ENCODE data around the gene LSM7.

LSM7 gene

GRCh38 chr19:2320049-2320448, 8.3 kb downstream of the LSM7 start:
- DNase-seq: no peak

- DNase-seq: no peak
Observed at GRCh38 chr19:2319551-2319950, 8.8 kb downstream of the LSM7 start.

GRCh38 chr19:2318923-2319322, 9.5 kb downstream of the LSM7 start:
- DNase-seq: no peak

GRCh38 chr19:2317756-2318155, 10.6 kb downstream of the LSM7 start:
- DNase-seq: no peak

GRCh38 chr19:2317300-2317699, 11.1 kb downstream of the LSM7 start:
- DNase-seq: no peak

- DNase-seq: no peak
Observed at GRCh38 chr19:2315818-2316353, 12.5 kb downstream of the LSM7 start.

- no peak for DNase-seq
Observed at GRCh38 chr19:2315121-2315817, 13.1 kb downstream of the LSM7 start.

- DNase-seq: no peak
Observed at GRCh38 chr19:2312820-2313501, 15.4 kb downstream of the LSM7 start.

GRCh38 chr19:2311093-2311492, 17.3 kb downstream of the LSM7 start:
- DNase-seq: no peak

GRCh38 chr19:2309734-2310362, 18.5 kb downstream of the LSM7 start:
- DNase-seq: no peak

- DNase-seq: no peak
Observed at GRCh38 chr19:2308114-2308556, 20.3 kb downstream of the LSM7 start, which contains the start of gene LINGO3. Gene LINGO3, minus strand, starts transcription at chr19:2308154. Its CDS starts 16,378 bp downstream, at chr19:2291776.

GRCh38 chr19:2307518-2308012, 20.8 kb downstream of the LSM7 start:
- DNase-seq: no peak

GRCh38 chr19:2306971-2307370, 21.4 kb downstream of the LSM7 start:
- no peak for DNase-seq

GRCh38 chr19:2306281-2306806, 22.0 kb downstream of the LSM7 start:
- DNase-seq: no peak

GRCh38 chr19:2305452-2306280, 22.7 kb downstream of the LSM7 start:
- DNase-seq: no peak

- DNase-seq: no peak
Observed at GRCh38 chr19:2303211-2303798, 25.1 kb downstream of the LSM7 start.

- no peak for DNase-seq
Observed at GRCh38 chr19:2302319-2303210, 25.8 kb downstream of the LSM7 start.

GRCh38 chr19:2300533-2300932, 27.9 kb downstream of the LSM7 start:
- no peak for DNase-seq

GRCh38 chr19:2296141-2296540, 32.2 kb downstream of the LSM7 start:
- DNase-seq: no peak

GRCh38 chr19:2294687-2295335, 33.6 kb downstream of the LSM7 start:
- no peak for DNase-seq
